Thyroid gland (tissue), 4 donors: ENCODE measurements around the gene AK8. TPM values are rescaled to one million over a fixed set of nuclear protein-coding genes. Genes with fewer than 3 reads are reported as not detected.

ENCODE experiments used
- DNase-seq, 2 donors: peaks; one replicate each; pipeline ENCODE4 v3.0.0-alpha.2; 2019
- H3K27ac ChIP-seq, 3 donors: fragments of 200-600 bp; sonication (generic); 1 replicate in 2 of 3; 2 replicates in 1 of 3; pipeline ENCODE4 v1.5.1; 2016 to 2019; ENCODE audit warnings: mild to moderate bottlenecking in 1 of 3, moderate library complexity in 1 of 3
- H3K27me3 ChIP-seq: fragments of 200-600 bp; sonication (generic); one replicate; pipeline ENCODE4 v1.5.1; 2019
- H3K36me3 ChIP-seq, 2 donors: fragments of 200-600 bp; sonication (generic); one replicate each; pipeline ENCODE4 v1.5.1; 2016 to 2019
- H3K4me1 ChIP-seq, 2 donors: fragments of 200-600 bp; sonication (generic); one replicate each; pipeline ENCODE4 v1.5.1; 2017 to 2019
- H3K4me3 ChIP-seq, 3 donors: fragments of 200-600 bp; sonication (generic); replicated peaks in 1 of 3; 1 replicate in 2 of 3; 2 replicates in 1 of 3; pipeline ENCODE4 v1.5.1; 2016; ENCODE audit warnings: mild to moderate bottlenecking in 1 of 3
- H3K9me3 ChIP-seq: fragments of 200-600 bp; sonication (generic); one replicate; pipeline ENCODE4 v1.5.1; 2017
- POLR2A ChIP-seq, 2 donors: fragments of 450-650 bp; IDR thresholded peaks; one replicate each; pipeline ENCODE4 v1.6.1; 2017; ENCODE audit warnings: antibody characterized with exemption in 2 of 2, mild to moderate bottlenecking in 2 of 2, moderate library complexity in 1 of 2
- WGBS, 2 donors: methylation state at CpG; one replicate each; pipeline ENCODE4 v1.1.5; 2017; 5-methylcytosine and 5-hydroxymethylcytosine counted together
- intact Hi-C: fragments of 100-400 bp; cut with DNase I; formaldehyde crosslinking; loops from one replicate; pipeline ENCODE4 v1.15.1; 2023
- total RNA-seq, 4 donors: library from RNA; depleted of rRNA; stranded (reverse); fragments of >200 nt; gene quantifications; one replicate each; pipeline ENCODE4 v1.2.3, GENCODE V29; 2016
- TF ChIP-seq, protein P1 (sequence below), 6 experiments: fragments of 200-600 bp in 3 of 6; fragments of 450-650 bp in 3 of 6; sonication (generic) in 3 of 6; IDR thresholded peaks; one replicate each; pipeline ENCODE4 v1.5.1; 2016 to 2019; ENCODE audit warnings: antibody characterized with exemption in 6 of 6, mild to moderate bottlenecking in 2 of 6, inconsistent platforms in 1 of 6, moderate library complexity in 1 of 6

AK8 gene
- total RNA-seq, 4 donors from 2014 or later: 5.4 to 9.9 (median 8.0) TPM

DNA sequence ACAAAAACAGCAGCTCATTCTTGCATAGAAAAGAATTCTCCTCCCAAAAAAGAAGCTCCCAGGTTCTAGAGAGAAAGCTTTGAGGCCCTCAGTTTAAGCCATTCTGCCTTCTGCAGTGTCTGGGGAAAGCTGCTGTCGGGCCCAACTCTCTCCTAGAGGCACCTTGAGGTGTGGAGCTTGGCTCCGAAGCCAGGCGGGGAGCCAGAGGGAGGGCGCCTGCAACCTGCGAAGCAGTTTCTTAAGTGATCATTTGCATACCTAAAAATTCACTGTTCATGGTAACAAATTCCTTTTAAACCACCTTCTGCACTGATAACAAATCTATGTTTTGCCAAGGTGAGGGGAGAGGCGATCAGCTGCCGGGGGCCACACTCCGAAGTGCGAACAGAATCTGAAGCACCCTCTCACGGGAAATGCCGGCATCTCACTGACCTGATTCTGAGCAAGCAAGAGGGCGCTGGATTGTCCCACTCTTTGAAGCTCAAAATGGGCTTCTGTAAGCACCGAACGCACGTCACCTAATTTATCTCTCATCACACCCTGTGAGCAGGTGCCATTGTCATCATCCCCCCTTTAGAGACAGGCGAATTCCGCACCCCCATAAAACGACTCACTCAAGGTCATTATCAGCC lies 121.8 kb downstream of the AK8 start:
- intact Hi-C loops: no loop called here
- Histone ChIP-seq H3K27me3 (no peaks in the 10 kb centered on the region), H3K4me1 (peaks cover 29 to 32% of the 10 kb centered on the region in 2 donors), H3K9me3 (no peaks in the 10 kb centered on the region), H3K4me3 (no peak overlapping the region), H3K27ac (peak overlapping the region; percentile 26 to 71 (median 66)), H3K36me3 (no peaks in the 10 kb centered on the region)
- TF ChIP-seq POLR2A (IDR thresholded peaks at IDR 0.05): no peak
- TF ChIP-seq, protein P1, sequence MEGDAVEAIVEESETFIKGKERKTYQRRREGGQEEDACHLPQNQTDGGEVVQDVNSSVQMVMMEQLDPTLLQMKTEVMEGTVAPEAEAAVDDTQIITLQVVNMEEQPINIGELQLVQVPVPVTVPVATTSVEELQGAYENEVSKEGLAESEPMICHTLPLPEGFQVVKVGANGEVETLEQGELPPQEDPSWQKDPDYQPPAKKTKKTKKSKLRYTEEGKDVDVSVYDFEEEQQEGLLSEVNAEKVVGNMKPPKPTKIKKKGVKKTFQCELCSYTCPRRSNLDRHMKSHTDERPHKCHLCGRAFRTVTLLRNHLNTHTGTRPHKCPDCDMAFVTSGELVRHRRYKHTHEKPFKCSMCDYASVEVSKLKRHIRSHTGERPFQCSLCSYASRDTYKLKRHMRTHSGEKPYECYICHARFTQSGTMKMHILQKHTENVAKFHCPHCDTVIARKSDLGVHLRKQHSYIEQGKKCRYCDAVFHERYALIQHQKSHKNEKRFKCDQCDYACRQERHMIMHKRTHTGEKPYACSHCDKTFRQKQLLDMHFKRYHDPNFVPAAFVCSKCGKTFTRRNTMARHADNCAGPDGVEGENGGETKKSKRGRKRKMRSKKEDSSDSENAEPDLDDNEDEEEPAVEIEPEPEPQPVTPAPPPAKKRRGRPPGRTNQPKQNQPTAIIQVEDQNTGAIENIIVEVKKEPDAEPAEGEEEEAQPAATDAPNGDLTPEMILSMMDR (IDR thresholded peaks at IDR 0.05): no peak
- 18 to 44% methylated on average over 15 to 18 of the region's 18 CpGs for WGBS, 2 donors
- peak; percentile 68 to 73 for DNase-seq

DNA sequence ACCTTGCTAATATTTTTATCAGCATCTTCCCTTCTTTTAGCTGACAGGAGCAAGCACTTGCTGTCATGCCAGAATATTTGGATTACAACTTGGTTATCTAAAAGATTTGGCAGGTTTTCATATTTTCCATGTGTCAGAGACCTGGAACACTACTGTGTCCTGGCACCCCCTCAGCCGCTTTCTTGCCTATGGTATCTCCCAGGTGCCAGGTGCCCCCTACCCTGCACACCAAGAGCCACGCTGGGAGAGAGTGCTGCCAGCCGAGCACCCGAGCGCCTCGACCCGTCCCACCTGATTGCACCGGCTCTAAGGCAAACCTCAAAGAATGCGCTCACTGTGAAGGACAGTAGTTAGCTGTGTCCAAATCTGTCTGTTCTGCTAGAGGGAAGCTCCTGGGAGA lies 123.0 kb downstream of the AK8 start:
- no peaks in the 10 kb centered on the region for H3K27me3 ChIP-seq
- H3K4me3 ChIP-seq: no peak overlapping the region
- TF ChIP-seq, protein P1 (IDR thresholded peaks at IDR 0.05): no peak
- no peak for TF ChIP-seq POLR2A (IDR thresholded peaks at IDR 0.05)
- peak; percentile 31 to 59 for DNase-seq
- 46 to 78% methylated on average over 7 to 9 of the region's 9 CpGs for WGBS, 2 donors
- no peaks in the 10 kb centered on the region for H3K9me3 ChIP-seq
- H3K27ac ChIP-seq: peak overlapping the region in 2 of 3 donors; percentile 66 to 71
- intact Hi-C loops: no loop called here
- H3K36me3 ChIP-seq: no peaks in the 10 kb centered on the region
- peaks cover 29 to 32% of the 10 kb centered on the region in 2 donors for H3K4me1 ChIP-seq

DNA sequence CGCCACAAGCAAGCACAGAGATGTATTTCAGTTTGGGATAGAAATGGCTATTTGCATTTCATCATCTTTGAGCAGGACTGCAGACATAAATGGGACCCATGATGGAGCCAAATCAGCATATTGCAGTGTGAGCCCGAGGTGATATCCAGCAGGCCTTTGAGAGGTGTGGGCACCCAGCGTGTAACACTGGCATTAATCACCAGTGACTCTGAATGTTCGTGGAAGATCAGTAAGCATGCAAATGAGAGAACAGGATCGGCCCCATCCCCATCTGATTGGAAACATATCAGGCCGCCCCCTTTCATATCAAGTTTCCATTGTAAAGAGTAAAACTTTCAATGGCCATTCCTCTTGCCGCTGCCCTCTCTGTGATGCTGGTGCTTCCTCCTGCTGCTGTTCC lies 123.8 kb downstream of the AK8 start:
- Histone ChIP-seq H3K36me3 (no peaks in the 10 kb centered on the region), H3K4me1 (peaks cover 29 to 32% of the 10 kb centered on the region in 2 donors), H3K4me3 (no peak overlapping the region), H3K9me3 (no peaks in the 10 kb centered on the region), H3K27me3 (no peaks in the 10 kb centered on the region), H3K27ac (no peak overlapping the region)
- DNase-seq: no peak
- intact Hi-C loops: no loop called here
- WGBS, 2 donors: 85 to 90% methylated on average over 7 of the region's 7 CpGs
- no peak for TF ChIP-seq POLR2A (IDR thresholded peaks at IDR 0.05)
- TF ChIP-seq, protein P1 (IDR thresholded peaks at IDR 0.05): no peak

DNA sequence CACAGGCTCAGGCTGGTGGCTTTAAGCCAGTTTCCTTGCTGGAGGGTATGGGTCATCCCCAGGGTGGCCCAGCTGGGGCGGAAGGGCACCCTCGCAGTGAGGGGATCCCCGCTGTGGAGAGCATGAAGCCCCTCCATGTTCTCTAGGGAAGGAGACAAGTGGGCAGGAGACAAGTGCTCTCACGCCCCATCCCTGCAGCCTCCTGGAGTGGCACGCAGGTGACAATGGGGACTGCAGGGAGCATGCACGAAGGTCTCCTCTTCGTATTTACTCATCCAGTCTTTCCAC lies 124.5 kb downstream of the AK8 start:
- 87 to 88% methylated on average over 5 to 7 of the region's 7 CpGs for WGBS, 2 donors
- Histone ChIP-seq H3K9me3 (no peaks in the 10 kb centered on the region), H3K4me1 (peaks cover 29 to 32% of the 10 kb centered on the region in 2 donors), H3K36me3 (no peaks in the 10 kb centered on the region), H3K4me3 (no peak overlapping the region), H3K27ac (no peak overlapping the region), H3K27me3 (no peaks in the 10 kb centered on the region)
- intact Hi-C loops: no loop called here
- no peak for TF ChIP-seq POLR2A (IDR thresholded peaks at IDR 0.05)
- TF ChIP-seq, protein P1 (IDR thresholded peaks at IDR 0.05): no peak
- DNase-seq: peak in 1 of 2 donors; percentile 8

DNA sequence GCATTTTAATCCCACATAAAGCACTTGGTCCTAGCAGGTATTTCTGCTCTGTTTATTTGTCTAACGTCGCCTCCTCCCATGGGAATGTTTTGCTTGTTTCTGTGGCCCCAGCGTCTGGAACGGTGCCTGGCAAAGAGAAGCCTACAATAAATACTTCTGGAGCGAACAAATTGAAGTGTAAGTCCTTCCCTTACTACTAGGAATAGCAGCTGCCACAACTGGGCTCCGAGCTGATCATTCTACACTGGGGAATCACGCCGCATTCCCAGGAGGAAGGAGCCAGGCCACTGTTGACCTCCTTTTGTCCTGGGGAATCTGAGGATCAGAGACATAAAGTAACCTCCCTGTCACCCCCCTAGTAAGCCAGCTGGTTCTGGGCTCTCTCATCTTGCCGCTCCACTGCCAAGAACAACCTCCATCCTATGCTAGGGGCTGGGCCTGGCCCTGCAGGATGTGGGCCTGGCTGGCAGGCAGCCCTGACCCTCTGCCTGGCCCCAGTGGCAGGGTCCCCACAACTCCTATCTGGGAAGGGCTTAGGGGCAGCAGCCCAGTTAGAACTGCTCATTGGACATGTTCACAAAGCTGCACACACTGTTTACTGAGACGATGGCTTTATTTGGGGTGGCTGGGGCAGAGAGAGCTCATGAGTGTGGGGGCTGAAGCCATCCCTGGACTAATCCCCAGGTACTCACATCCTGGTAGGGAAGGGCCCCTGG lies 125.0 kb downstream of the AK8 start:
- peak; percentile 66 to 83 for DNase-seq
- Histone ChIP-seq H3K4me3 (no peak overlapping the region), H3K27me3 (no peaks in the 10 kb centered on the region), H3K27ac (peak overlapping the region in 2 of 3 donors; percentile 11 to 53), H3K36me3 (no peaks in the 10 kb centered on the region), H3K9me3 (no peaks in the 10 kb centered on the region), H3K4me1 (peaks cover 29 to 32% of the 10 kb centered on the region in 2 donors)
- 24 to 30% methylated on average over 9 to 10 of the region's 10 CpGs for WGBS, 2 donors
- intact Hi-C loops: no loop called here
- TF ChIP-seq, protein P1 (IDR thresholded peaks at IDR 0.05): no peak
- no peak for TF ChIP-seq POLR2A (IDR thresholded peaks at IDR 0.05)
